GM23338 (cell line): ENCODE results near the gene PCSK6. TPM values are rescaled to one million over a fixed set of nuclear protein-coding genes. Genes with fewer than 3 reads are reported as not detected.

Experiments used
- ATAC-seq: fragments of 200-7000 bp; cut with Tn5 transposase; 3 replicates; pipeline ENCODE4 v1.9.1; 2020
- DNase-seq: peaks from one replicate; pipeline ENCODE4 v3.0.0-alpha.2; 2015; ENCODE audit warnings: low spot score
- H2AFZ ChIP-seq: fragments of 200-600 bp; sonication (generic); 2 replicates; pipeline ENCODE4 v1.8.0; 2016; ENCODE audit warnings: antibody characterized with exemption, mild to moderate bottlenecking, moderate library complexity
- H3F3A ChIP-seq: fragments of 200-600 bp; sonication (generic); replicated peaks from 2 replicates; pipeline ENCODE4 v1.8.0; 2017; ENCODE audit warnings: antibody characterized with exemption, mixed run types, low read depth
- H3K27ac ChIP-seq: fragments of 200-600 bp; sonication (generic); 2 replicates; pipeline ENCODE4 v1.6.1; 2016; ENCODE audit warnings: low read depth
- H3K27me3 ChIP-seq: fragments of 200-600 bp; sonication (generic); 2 replicates; pipeline ENCODE4 v1.8.0; 2016; ENCODE audit warnings: mild to moderate bottlenecking, mixed run types, moderate library complexity; ENCODE audit not compliant: insufficient read depth
- H3K36me3 ChIP-seq: fragments of 200-600 bp; sonication (generic); 2 replicates; pipeline ENCODE4 v1.8.0; 2016; ENCODE audit warnings: mild to moderate bottlenecking; ENCODE audit not compliant: insufficient read depth
- H3K4me1 ChIP-seq: fragments of 200-600 bp; sonication (generic); 2 replicates; pipeline ENCODE4 v1.8.0; 2016; ENCODE audit warnings: mild to moderate bottlenecking, moderate library complexity; ENCODE audit not compliant: insufficient read depth
- H3K4me2 ChIP-seq: fragments of 200-600 bp; sonication (generic); 2 replicates; pipeline ENCODE4 v1.7.1; 2017; ENCODE audit warnings: mixed run types
- H3K4me3 ChIP-seq: fragments of 200-600 bp; sonication (generic); 2 replicates; pipeline ENCODE4 v1.6.1; 2016; ENCODE audit warnings: mixed run types
- H3K79me2 ChIP-seq: fragments of 200-600 bp; sonication (generic); replicated peaks from 2 replicates; pipeline ENCODE4 v1.8.0; 2017; ENCODE audit warnings: mild to moderate bottlenecking; ENCODE audit not compliant: insufficient read depth
- H3K9me2 ChIP-seq: fragments of 200-600 bp; sonication (generic); 2 replicates; pipeline ENCODE4 v1.8.0; 2017; ENCODE audit not compliant: insufficient read depth
- H4K20me1 ChIP-seq: fragments of 200-600 bp; sonication (generic); replicated peaks from 2 replicates; pipeline ENCODE4 v1.8.0; 2017; ENCODE audit warnings: mild to moderate bottlenecking; ENCODE audit not compliant: insufficient read depth
- H3K27ac Mint-ChIP-seq: 2 replicates; pipeline ENCODE4 v1.8.0; 2020; ENCODE audit warnings: inconsistent platforms, mild to moderate bottlenecking, moderate library complexity, mixed read lengths
- H3K27me3 Mint-ChIP-seq: 3 replicates; pipeline ENCODE4 v1.8.0; 2022; ENCODE audit warnings: low read depth, mild to moderate bottlenecking, moderate library complexity, mixed read lengths, inconsistent platforms; ENCODE audit not compliant: insufficient read depth, poor library complexity
- H3K36me3 Mint-ChIP-seq: 3 replicates; pipeline ENCODE4 v1.8.0; 2021; ENCODE audit warnings: low read depth, mild to moderate bottlenecking, inconsistent platforms, moderate library complexity, mixed read lengths
- H3K4me1 Mint-ChIP-seq: 3 replicates; pipeline ENCODE4 v1.8.0; 2020; ENCODE audit warnings: mild to moderate bottlenecking, inconsistent platforms, mixed read lengths
- H3K4me3 Mint-ChIP-seq: 3 replicates; pipeline ENCODE4 v1.8.0; 2021; ENCODE audit warnings: moderate library complexity, mild to moderate bottlenecking, inconsistent platforms, mixed read lengths
- H3K9me3 Mint-ChIP-seq: 3 replicates; pipeline ENCODE4 v1.8.0; 2020; ENCODE audit warnings: moderate library complexity, mild to moderate bottlenecking, inconsistent platforms, mixed read lengths
- CREB1 ChIP-seq: fragments of 250-450 bp; sonication (Bioruptor Pico); IDR thresholded peaks from 2 replicates; pipeline ENCODE4 v1.5.0; 2020; ENCODE audit warnings: low read depth, mild to moderate bottlenecking, moderate library complexity
- CTCF ChIP-seq, 2 experiments: fragments of 200-600 bp in 1 of 2; sonication (generic) in 1 of 2; conservative IDR thresholded peaks; 2 replicates each; pipeline versions ENCODE4 v1.5.1 to v1.6.1; 2016 to 2017; ENCODE audit warnings: antibody characterized with exemption in 2 of 2, low read depth in 2 of 2, mild to moderate bottlenecking in 2 of 2, moderate library complexity in 1 of 2
- ETS1 ChIP-seq: IDR thresholded peaks from 2 replicates; pipeline ENCODE4 v1.6.1; 2016; ENCODE audit warnings: antibody characterized with exemption
- EZH2 ChIP-seq: fragments of 200-600 bp; sonication (generic); IDR thresholded peaks from one replicate; pipeline ENCODE4 v1.8.0; 2017; ENCODE audit warnings: antibody characterized with exemption, mild to moderate bottlenecking, low read depth; ENCODE audit not compliant: unreplicated experiment
- EZH2phosphoT487 ChIP-seq: fragments of 200-600 bp; sonication (generic); IDR thresholded peaks from one replicate; pipeline ENCODE4 v1.8.1; 2018; ENCODE audit warnings: antibody characterized with exemption; ENCODE audit not compliant: unreplicated experiment
- JUNB ChIP-seq: IDR thresholded peaks from one replicate; pipeline ENCODE4 v1.6.1; 2016; ENCODE audit warnings: antibody characterized with exemption; ENCODE audit not compliant: unreplicated experiment
- NANOG ChIP-seq: IDR thresholded peaks from 2 replicates; pipeline ENCODE4 v1.6.1; 2016; ENCODE audit warnings: antibody characterized with exemption, borderline replicate concordance
- POLR2AphosphoS5 ChIP-seq: IDR thresholded peaks from 2 replicates; pipeline ENCODE4 v1.6.1; 2016; ENCODE audit warnings: antibody characterized with exemption, low read depth
- REST ChIP-seq: IDR thresholded peaks from one replicate; pipeline ENCODE4 v1.6.1; 2018; ENCODE audit warnings: antibody characterized with exemption; ENCODE audit not compliant: unreplicated experiment
- STAT1 ChIP-seq: IDR thresholded peaks from one replicate; pipeline ENCODE4 v1.6.1; 2016; ENCODE audit warnings: antibody characterized with exemption; ENCODE audit not compliant: unreplicated experiment
- ZNF114 ChIP-seq: fragments of 250-450 bp; sonication (Bioruptor Pico); IDR thresholded peaks from 2 replicates; pipeline ENCODE4 v1.5.0; 2020; ENCODE audit warnings: mild to moderate bottlenecking, moderate library complexity
- ZNF331 ChIP-seq: fragments of 250-450 bp; sonication (Bioruptor Pico); IDR thresholded peaks from 2 replicates; pipeline ENCODE4 v1.5.0; 2020; ENCODE audit warnings: low read depth, mild to moderate bottlenecking, moderate library complexity
- ZNF462 ChIP-seq: fragments of 250-450 bp; sonication (Bioruptor Pico); IDR thresholded peaks from 2 replicates; pipeline ENCODE4 v1.5.0; 2020; ENCODE audit warnings: mild to moderate bottlenecking, moderate library complexity
- polyA plus RNA-seq: library from polyadenylated mRNA; unstranded; fragments of >200 nt; fragmentation: Nextera tagmentation; extraction: Ambion mirVana; gene quantifications from 2 replicates; pipeline ENCODE4 v1.2.1, GENCODE V29; 2016
- total RNA-seq: library from RNA; depleted of rRNA; stranded (reverse); fragments of >200 nt; shearing (Covaris generic); gene quantifications from 2 replicates; pipeline ENCODE4 v1.2.3, GENCODE V29; 2014

The PCSK6 gene
- total and polyA plus RNA-seq, 2 experiments from 2014 or later, result 1.7 to 6.7 TPM

- Histone ChIP-seq H3K36me3 (no peaks in the 10 kb centered on the region), H4K20me1 (no peaks in the 10 kb centered on the region), H3K4me2 (no peak overlapping the region), H3K79me2 (no peaks in the 10 kb centered on the region), H2AFZ (no peak overlapping the region), H3K4me3 (no peak overlapping the region), H3K9me2 (no peaks in the 10 kb centered on the region), H3K27me3 (no peaks in the 10 kb centered on the region), H3F3A (no peaks in the 10 kb centered on the region), H3K27ac (no peak overlapping the region), H3K4me1 (no peaks in the 10 kb centered on the region; the same call in 1 of the 2 replicates)
- Mint-ChIP-seq H3K27ac (no peak overlapping the region), H3K4me3 (no peak overlapping the region), H3K36me3 (no peaks in the 10 kb centered on the region), H3K27me3 (peaks cover 8% of the 10 kb centered on the region), H3K4me1 (peaks cover 25% of the 10 kb centered on the region), H3K9me3 (no peaks in the 10 kb centered on the region; the same call in 2 of the 3 replicates)
- ATAC-seq, result no peak
- no peak for DNase-seq
- TF ChIP-seq CTCF (conservative IDR thresholded peaks at IDR 0.05; ENCODE audit: low read depth in 2 of 2) (no peak), CREB1 (CRISPR knock-in tag) (no peak), JUNB (no peak), STAT1 (no peak), POLR2AphosphoS5 (no peak), EZH2phosphoT487 (no peak), REST (no peak), NANOG (no peak), EZH2 (no peak), ZNF114 (CRISPR knock-in tag) (no peak), ZNF462 (CRISPR knock-in tag) (no peak), ETS1 (no peak), ZNF331 (no peak)
Observed at GRCh38 chr15:101439920-101440319, 49.6 kb downstream of the PCSK6 start.
